ENCODE measurements around the gene C22orf42. TPM values are rescaled to one million over a fixed set of nuclear protein-coding genes. Genes with fewer than 3 reads are reported as not detected.
A peak's percentile ranks its signal among the peaks of the same experiment; 100 is the strongest.
"Not testable (repeated sequence)": the region's sequence is repeated elsewhere in the genome, so short reads cannot be mapped to it uniquely, and the experiment has no call there.

The C22orf42 gene
- total RNA-seq, 1 experiment from 2014 or later, result not detected

- peak; percentile 82 for DNase-seq (ENCODE audit: low spot score)
These were observed 23.1 kb downstream of the C22orf42 start for GRCh38 chr22:32135958-32136357.

DNA sequence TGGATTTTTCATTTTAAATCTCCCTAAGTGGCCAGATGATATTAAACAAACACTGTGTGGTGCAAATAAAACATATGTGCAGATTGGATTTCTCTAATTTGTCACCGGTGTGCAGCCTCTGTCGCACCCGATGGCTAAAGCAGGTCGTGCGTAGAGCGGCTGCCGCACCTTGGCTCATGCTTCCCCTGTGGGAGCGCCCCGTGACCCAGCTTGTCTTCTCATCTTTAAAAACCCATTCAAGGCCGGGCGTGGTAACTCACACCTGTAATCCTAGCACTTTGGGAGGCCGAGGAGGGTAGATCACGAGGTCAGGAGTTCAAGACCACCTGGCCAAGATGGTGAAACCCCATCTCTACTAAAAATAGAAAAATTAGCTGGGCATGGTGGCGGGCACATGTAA is 24.3 kb downstream of the C22orf42 start:
- not testable (repeated sequence) for DNase-seq (ENCODE audit: low spot score)

DNA sequence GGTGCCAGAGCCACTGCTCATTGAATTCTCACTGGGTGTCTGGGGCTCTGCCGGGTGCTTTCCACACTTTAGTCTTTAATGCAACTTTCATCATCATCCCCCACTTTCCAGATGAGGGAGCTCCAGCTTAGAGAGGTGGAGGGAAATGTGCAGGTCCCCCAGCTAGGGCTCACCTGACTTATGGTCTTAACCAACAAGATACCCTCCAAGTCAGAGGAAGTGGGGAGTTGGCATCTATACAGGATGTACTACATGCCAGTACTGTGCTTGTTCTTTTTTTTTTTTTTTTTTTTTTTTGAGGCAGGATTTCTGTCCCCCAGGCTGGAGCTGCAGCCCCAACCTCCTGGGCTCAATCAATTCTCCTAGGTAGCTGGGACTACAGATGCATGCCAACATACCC is 26.3 kb downstream of the C22orf42 start:
- DNase-seq (ENCODE audit: low spot score), result no peak

- DNase-seq (ENCODE audit: low spot score), result no peak
These were observed 27.0 kb downstream of the C22orf42 start for GRCh38 chr22:32132126-32132525.

DNA sequence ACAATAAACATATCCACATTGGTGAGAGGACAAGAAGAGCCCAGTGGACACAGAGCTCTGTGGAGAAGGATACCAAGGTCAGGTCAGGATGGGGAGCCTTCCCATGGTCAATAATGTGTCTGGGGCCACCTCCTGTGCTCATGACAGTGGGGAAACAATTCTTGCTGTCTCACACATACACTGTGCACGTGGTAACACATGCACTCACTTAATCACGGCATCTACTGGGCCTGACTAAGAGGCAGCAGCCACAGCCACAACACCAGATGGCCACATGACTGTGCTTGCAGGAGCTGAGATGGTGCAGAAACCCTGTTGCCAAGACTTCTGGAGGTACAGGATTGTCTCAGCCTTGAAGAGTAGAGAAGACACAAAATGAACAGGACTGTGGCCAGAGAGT is 28.6 kb downstream of the C22orf42 start:
- no peak for DNase-seq (ENCODE audit: low spot score)

DNA sequence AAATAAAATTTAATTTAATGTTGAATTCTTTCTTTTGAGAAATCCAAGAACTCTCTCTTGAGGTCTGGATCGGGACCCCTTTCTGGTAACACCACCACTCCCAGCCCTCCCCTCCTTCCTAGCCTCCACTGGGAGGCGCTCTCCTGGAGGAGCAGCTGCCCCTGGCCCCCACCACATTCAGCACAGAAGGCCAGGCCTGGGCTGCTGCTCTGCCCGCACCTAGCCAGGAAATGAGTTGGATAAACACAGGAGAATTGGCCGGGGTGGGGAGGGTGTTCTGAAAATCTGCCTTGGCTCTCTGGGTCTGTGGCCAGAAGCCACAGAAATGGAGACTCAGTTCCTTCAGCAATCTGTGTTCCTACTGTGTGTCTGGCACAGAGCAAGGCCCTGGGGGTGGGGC is 31.2 kb downstream of the C22orf42 start:
- DNase-seq (ENCODE audit: low spot score), result no peak

GRCh38 chr22:32123657-32124056 is 35.4 kb downstream of the C22orf42 start:
- DNase-seq (ENCODE audit: low spot score), result no peak

DNA sequence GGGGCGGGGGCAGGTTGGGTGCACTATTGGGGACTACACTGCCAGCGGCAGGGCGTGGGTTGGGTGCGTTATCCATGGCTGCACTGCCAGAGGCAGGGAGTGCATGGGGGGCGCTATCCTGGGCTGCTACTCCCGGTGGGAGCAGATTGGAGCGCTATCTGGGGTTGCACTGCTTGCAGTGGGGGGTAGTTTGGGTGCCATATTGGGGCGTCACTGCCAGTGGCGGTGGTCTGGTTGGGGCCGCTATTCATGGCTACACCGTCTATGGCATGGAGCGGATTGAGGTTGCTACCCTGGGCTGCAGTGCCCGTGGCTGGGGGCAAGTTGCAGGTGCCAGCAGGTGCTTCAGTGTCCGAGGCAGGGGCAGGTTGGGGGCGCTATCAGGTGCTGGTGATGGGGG is 36.2 kb downstream of the C22orf42 start:
- DNase-seq (ENCODE audit: low spot score), result no peak

- DNase-seq (ENCODE audit: low spot score), result no peak
These were observed 38.5 kb downstream of the C22orf42 start for GRCh38 chr22:32120603-32121002.

DNA sequence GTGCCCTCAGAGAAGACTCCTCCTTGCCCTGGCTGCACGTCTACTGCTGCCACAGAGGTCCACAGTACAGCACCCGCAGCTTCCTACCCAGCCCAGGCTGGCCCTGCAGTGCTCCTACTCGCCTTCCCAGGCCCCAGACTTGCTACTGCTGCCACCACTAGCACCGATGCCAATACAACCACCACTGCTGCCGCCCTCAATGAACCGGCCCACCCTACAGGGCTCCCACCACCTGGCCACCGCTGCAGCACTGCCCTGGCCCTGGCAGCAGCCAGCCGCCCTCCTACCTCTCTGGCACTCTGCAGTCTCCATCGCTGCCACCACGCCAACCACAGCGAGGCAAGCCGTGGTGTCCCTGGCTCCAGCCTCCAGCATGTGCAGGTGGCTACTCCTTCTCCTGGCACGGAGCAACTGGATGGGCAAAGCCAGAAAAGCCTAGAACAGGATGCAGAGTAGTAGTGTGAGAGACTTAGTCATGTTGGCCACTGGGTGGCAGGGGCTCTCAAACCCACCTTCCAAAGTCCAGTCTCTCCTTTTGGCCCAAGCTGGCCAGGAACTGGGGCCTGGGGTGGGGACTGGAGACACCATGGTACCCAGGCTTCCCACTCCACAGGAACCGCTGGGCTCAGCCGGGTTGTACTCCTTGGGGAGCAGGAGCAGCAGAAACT is 39.4 kb downstream of the C22orf42 start:
- no peak for DNase-seq (ENCODE audit: low spot score)

GRCh38 chr22:32112380-32112779 is 46.7 kb downstream of the C22orf42 start:
- DNase-seq (ENCODE audit: low spot score), result no peak

DNA sequence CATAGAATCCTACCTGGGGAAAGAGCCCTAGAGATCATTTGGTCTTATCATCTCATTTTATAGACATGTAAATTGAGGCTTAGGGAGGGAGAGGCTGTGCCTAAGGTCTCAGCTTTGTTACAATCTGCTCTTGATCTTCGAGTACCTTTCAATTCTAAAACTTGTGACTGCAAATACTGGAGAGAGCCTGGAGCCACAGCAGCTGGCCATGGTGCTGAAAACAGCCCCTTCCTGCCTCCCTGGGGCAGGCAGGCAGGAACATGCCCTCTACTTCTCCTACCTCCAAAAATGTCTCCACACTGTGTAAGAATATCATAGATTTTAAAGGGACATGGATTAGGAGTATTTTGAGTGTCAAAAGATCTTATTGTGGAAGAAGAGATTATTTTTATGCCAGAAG is 52.2 kb downstream of the C22orf42 start:
- peak; percentile 2 for DNase-seq (ENCODE audit: low spot score)

DNA sequence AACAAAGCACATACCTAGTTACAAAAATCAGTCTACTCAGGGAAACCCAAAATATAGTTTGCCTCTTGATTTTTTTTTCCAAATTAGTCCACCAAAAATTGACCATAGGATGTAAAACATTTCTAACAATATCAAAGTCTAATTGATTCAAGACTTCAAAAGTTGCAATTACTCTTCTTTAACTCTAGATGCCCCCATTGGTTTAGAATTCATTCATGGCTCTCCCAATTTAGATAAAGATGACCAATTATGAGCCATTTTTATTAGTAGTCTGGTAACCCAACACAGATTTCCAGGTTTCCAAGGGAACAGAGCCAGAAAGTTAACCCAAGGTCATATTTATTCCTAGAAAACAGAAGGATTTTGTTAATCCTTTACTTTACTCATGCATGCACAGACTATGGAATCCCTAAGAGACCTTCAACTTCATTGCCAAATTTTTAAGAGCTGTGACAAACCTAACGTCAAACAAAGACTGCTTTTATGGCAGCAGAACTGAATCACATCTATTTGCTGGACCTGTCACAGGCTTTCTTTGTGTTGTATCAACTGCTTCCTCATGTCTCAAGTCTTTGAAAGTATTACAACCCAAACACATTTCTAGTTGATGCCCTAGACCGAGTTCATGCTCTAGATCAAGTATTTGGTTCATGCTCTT is 55.3 kb downstream of the C22orf42 start:
- DNase-seq (ENCODE audit: low spot score), result no peak

DNA sequence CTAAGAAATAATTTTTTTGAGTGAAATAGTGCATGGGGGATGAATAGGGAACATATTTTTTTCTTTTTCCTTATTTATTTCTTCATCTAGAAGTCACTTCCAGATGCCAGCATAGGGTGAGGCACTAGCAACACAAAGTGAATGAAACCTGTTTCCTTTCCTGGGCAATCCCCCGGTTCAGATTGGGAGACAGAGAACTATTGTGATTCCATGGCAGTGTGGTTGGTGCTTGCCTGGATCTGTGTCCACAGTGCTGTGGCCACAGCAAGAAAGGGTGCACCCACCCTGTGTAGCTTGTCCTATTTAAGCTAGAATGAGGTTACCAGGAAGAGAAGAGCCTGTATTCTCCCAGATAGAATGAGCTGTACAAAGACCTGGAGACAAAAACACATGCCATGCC is 58.4 kb downstream of the C22orf42 start:
- no peak for DNase-seq (ENCODE audit: low spot score)

Other genes starting within 250 kb of the C22orf42 start
- 176 and 188 TPM in 2 replicates for gene YWHAH, start 214.8 kb downstream of the C22orf42 start, total RNA-seq (2014; rRNA removed; shearing (Covaris generic))
- not detected in 2 replicates for gene SLC5A1, start 116.0 kb downstream of the C22orf42 start, total RNA-seq (2014; rRNA removed; shearing (Covaris generic))
- gene RFPL2, start 45.8 kb upstream of the C22orf42 start, total RNA-seq (2014; rRNA removed; shearing (Covaris generic)), result not detected in 2 replicates
- gene SLC5A4, start 96.0 kb upstream of the C22orf42 start, total RNA-seq (2014; rRNA removed; shearing (Covaris generic)), result not detected in 2 replicates
- gene RFPL3, start 198.6 kb upstream of the C22orf42 start, total RNA-seq (2014; rRNA removed; shearing (Covaris generic)), result not detected in 2 replicates